GM18868 (cell line): ENCODE measurements around the gene NELFB.

ENCODE experiments used
- ATAC-seq: cut with Tn5 transposase; IDR thresholded peaks from one replicate; pipeline ENCODE4 v1.9.1; 2021; ENCODE audit warnings: mild to moderate bottlenecking, moderate library complexity; ENCODE audit not compliant: unreplicated experiment

Gene NELFB

GRCh38 chr9:137279741-137280473 is 24.8 kb downstream of the NELFB start:
- ATAC-seq = no peak

GRCh38 chr9:137280474-137281344 is 25.6 kb downstream of the NELFB start:
- ATAC-seq = no peak

- ATAC-seq = no peak
These were observed 26.4 kb downstream of the NELFB start for GRCh38 chr9:137281345-137282116.

- no peak for ATAC-seq
These were observed 31.9 kb downstream of the NELFB start for GRCh38 chr9:137286975-137287383.

- no peak for ATAC-seq
These were observed 38.0 kb downstream of the NELFB start for GRCh38 chr9:137293094-137293481.

GRCh38 chr9:137293482-137294090 is 38.5 kb downstream of the NELFB start:
- no peak for ATAC-seq

GRCh38 chr9:137294091-137294680 is 39.1 kb downstream of the NELFB start:
- ATAC-seq = no peak

- no peak for ATAC-seq
These were observed 39.6 kb downstream of the NELFB start for GRCh38 chr9:137294681-137295237.

- peak; percentile 42 for ATAC-seq
These were observed 40.2 kb downstream of the NELFB start for GRCh38 chr9:137295238-137295811.

- ATAC-seq = no peak
These were observed 40.9 kb downstream of the NELFB start for GRCh38 chr9:137295849-137296669.

GRCh38 chr9:137296670-137297664 is 41.8 kb downstream of the NELFB start:
- ATAC-seq = no peak

GRCh38 chr9:137297966-137298365 is 42.8 kb downstream of the NELFB start:
- ATAC-seq = no peak

GRCh38 chr9:137298401-137299202 is 43.5 kb downstream of the NELFB start:
- ATAC-seq = no peak

- no peak for ATAC-seq
These were observed 44.1 kb downstream of the NELFB start for GRCh38 chr9:137299203-137299565.

GRCh38 chr9:137299938-137300337 is 44.8 kb downstream of the NELFB start:
- no peak for ATAC-seq

GRCh38 chr9:137300567-137301080 is 45.5 kb downstream of the NELFB start:
- no peak for ATAC-seq
